ENCODE data around the gene SLC11A2. TPM values are rescaled to one million over a fixed set of nuclear protein-coding genes. Genes with fewer than 3 reads are reported as not detected.

SLC11A2 gene
- 112 to 123 TPM (median 117 TPM) in 3 replicates for total RNA-seq

DNA sequence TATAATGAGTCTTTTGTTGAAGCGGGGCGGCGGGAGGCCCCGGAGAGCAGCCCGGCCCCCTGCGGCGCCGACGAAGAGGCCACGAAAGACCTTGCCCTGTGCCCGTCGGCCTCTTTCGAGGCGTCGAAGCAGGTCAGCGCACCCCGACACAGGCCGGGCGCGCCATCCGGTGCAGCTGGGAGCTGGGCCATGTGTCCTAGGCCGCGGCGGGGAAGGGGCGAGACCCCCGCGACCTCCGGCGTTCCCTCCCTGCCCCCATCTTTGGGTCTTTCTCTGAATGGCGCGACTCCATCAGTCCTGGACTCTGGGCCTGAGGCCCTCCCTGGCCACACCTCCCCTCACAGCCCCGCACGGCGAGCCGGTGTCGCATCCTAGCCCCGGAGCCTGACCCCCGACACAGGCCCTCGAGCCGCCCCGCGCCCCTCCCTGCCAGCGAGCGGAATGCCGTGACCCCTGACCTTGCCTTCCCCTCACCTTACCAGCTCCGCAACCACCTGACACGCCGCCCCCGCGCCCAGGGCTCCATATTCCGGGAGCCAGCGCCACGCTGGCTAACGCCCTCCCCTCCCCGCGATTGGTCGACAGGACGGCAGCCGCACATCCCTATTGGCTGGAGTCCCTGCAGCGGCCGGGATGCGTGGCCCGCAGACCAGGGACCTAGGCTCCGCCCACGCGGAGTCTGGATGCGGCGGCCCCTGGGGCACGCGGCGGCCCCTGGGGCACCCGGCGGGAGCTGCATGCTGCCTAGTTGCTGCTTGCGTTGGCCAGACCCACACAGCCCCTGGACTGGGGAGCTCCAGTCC is at the start of gene SLC11A2:
TSS of gene SLC11A2 (minus strand) at position 549 of the 803 bp plus-strand sequence. CDS start 15,656 bp downstream, outside the sequence.
- peaks cover 59% of the 10 kb centered on the region for H3K4me1 Mint-ChIP-seq
- TF ChIP-seq, protein P1, sequence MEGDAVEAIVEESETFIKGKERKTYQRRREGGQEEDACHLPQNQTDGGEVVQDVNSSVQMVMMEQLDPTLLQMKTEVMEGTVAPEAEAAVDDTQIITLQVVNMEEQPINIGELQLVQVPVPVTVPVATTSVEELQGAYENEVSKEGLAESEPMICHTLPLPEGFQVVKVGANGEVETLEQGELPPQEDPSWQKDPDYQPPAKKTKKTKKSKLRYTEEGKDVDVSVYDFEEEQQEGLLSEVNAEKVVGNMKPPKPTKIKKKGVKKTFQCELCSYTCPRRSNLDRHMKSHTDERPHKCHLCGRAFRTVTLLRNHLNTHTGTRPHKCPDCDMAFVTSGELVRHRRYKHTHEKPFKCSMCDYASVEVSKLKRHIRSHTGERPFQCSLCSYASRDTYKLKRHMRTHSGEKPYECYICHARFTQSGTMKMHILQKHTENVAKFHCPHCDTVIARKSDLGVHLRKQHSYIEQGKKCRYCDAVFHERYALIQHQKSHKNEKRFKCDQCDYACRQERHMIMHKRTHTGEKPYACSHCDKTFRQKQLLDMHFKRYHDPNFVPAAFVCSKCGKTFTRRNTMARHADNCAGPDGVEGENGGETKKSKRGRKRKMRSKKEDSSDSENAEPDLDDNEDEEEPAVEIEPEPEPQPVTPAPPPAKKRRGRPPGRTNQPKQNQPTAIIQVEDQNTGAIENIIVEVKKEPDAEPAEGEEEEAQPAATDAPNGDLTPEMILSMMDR (IDR thresholded peaks at IDR 0.05; ENCODE audit: unreplicated experiment), result no peak
- no peaks in the 10 kb centered on the region for H3K36me3 Mint-ChIP-seq

DNA sequence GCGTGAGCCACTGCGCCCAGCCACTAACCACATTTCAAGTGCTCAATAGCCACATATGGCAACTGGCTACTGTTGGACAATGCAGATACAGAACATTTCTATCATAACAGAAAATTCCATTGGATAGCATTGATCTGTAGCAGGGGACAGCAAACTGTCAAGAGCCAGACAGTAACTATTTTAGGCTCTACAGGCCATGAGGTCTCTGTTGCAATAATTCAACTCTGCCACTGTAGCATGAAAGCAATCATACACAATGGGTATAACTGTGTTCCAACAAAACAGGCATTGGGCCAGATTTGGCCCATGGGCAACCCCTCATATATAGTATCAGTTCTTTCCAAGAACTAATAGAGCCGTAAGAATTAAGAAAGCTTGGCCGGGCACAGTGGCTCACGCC is 49.2 kb upstream of the SLC11A2 start:
- TF ChIP-seq, protein P1 (IDR thresholded peaks at IDR 0.05; ENCODE audit: unreplicated experiment), result no peak
- Mint-ChIP-seq H3K9me3 (no peaks in the 10 kb centered on the region), H3K36me3 (peaks cover 19% of the 10 kb centered on the region), H3K4me1 (peaks cover 14% of the 10 kb centered on the region), H3K27ac (no peak overlapping the region), H3K4me3 (no peak overlapping the region), H3K27me3 (ENCODE audit: low read depth) (no peaks in the 10 kb centered on the region)
- no peak for DNase-seq (ENCODE audit: low spot score in 2 of 2, unreplicated experiment in 2 of 2)

More for the DNA sequence above, at the start of gene SLC11A2:
- peak; percentile 83 to 90 for DNase-seq (ENCODE audit: low spot score in 2 of 2, unreplicated experiment in 2 of 2)
- Mint-ChIP-seq H3K27ac (peak within 1 kb of the TSS; percentile 97), H3K4me3 (peak within 1 kb of the TSS; percentile 95), H3K9me3 (no peaks in the 10 kb centered on the region), H3K27me3 (ENCODE audit: low read depth) (no peaks in the 10 kb centered on the region)

DNA sequence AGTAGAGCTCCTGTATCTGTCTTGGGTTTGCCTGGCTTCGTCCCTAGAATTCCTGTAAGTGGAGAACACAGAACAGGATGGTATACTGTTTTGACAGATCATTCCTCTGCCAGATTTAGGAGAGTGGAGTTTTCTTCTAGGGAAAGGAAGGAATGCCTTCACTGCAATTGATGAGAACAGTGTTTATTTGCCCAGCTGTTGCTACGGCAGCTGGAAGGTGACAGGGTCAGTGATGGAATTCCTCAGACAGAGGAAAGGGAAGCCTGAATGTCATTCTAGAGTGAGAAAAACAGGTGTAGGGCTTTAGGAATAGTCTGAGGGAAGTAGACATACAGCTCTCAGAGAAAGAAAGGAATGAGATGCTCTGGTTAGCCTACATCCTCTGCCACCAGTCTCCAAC is 45.5 kb upstream of the SLC11A2 start:
- no peak overlapping the region for H3K4me3 Mint-ChIP-seq
- no peak for DNase-seq (ENCODE audit: low spot score in 2 of 2, unreplicated experiment in 2 of 2)
- peaks cover 28% of the 10 kb centered on the region for H3K36me3 Mint-ChIP-seq
- TF ChIP-seq, protein P1 (IDR thresholded peaks at IDR 0.05; ENCODE audit: unreplicated experiment), result no peak
- peaks cover 6% of the 10 kb centered on the region for H3K4me1 Mint-ChIP-seq
- no peaks in the 10 kb centered on the region for H3K27me3 Mint-ChIP-seq (ENCODE audit: low read depth)
- H3K27ac Mint-ChIP-seq, result no peak overlapping the region
- no peaks in the 10 kb centered on the region for H3K9me3 Mint-ChIP-seq

DNA sequence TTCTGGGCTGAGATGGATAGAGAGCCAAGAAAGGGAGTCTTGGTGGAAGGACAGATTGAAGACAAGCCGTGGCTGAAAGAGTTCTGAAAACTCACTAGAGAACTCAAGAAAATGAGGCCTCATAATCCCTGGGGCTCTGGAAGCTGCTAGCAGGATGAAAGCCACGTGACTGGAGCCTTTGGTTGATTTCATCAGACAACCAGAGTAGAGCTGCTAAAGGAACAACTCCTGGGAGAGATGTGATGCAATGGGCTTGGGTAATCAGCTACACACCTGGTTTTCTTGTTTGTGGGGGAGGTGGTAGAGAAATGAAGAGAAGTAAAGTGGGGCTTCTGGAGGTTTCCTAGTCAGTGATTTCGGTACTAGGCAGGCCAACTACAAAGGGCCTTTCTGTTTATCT is 43.8 kb upstream of the SLC11A2 start:
- Mint-ChIP-seq H3K4me3 (no peak overlapping the region), H3K9me3 (no peaks in the 10 kb centered on the region), H3K4me1 (peaks cover 6% of the 10 kb centered on the region), H3K27ac (peak overlapping the region; percentile 89), H3K36me3 (peaks cover 31% of the 10 kb centered on the region), H3K27me3 (ENCODE audit: low read depth) (no peaks in the 10 kb centered on the region)
- DNase-seq (ENCODE audit: low spot score in 2 of 2, unreplicated experiment in 2 of 2), result no peak
- TF ChIP-seq, protein P1 (IDR thresholded peaks at IDR 0.05; ENCODE audit: unreplicated experiment), result no peak

DNA sequence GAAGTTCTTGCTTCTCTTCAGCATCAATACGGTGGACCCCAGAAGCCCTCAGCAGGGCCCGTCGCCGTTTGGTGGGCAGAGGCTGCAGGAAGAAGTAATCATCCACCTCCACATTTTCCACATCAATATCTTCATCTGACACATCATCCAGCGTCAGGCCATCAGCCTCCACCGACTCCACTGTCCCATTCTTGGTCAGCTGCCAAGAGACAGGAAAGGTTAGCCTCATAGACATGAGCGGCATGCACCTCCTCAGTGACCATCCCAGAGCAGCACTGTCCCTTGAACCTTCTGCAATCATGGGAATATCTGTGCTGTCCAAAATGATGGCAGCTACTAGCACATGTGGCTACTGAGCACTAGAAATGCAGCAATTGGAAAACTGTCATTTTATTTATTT is 41.6 kb upstream of the SLC11A2 start:
- H3K4me3 Mint-ChIP-seq, result no peak overlapping the region
- no peaks in the 10 kb centered on the region for H3K9me3 Mint-ChIP-seq
- peaks cover 28% of the 10 kb centered on the region for H3K36me3 Mint-ChIP-seq
- TF ChIP-seq, protein P1 (IDR thresholded peaks at IDR 0.05; ENCODE audit: unreplicated experiment), result no peak
- H3K4me1 Mint-ChIP-seq, result peaks cover 6% of the 10 kb centered on the region
- H3K27me3 Mint-ChIP-seq (ENCODE audit: low read depth), result no peaks in the 10 kb centered on the region
- no peak overlapping the region for H3K27ac Mint-ChIP-seq
- DNase-seq (ENCODE audit: low spot score in 2 of 2, unreplicated experiment in 2 of 2), result no peak

Data from mesothelial cell of epicardium (in vitro differentiated cells).